Stomach (tissue), 9 donors: ENCODE data around the gene KSR2. TPM values are rescaled to one million over a fixed set of nuclear protein-coding genes. Genes with fewer than 3 reads are reported as not detected.

Source experiments
- DNase-seq, 2 donors: peaks; one replicate each; pipeline versions ENCODE4 v3.0.0 to v3.0.0-alpha.2; 2013 to 2019
- H3K27ac ChIP-seq, 5 donors: fragments of 200-600 bp in 4 of 5; sonication (generic) in 4 of 5; one replicate each; pipeline ENCODE4 v1.5.1; 2013 to 2019; ENCODE audit warnings: mild to moderate bottlenecking in 1 of 5, moderate library complexity in 1 of 5
- H3K27me3 ChIP-seq, 3 donors: fragments of 200-600 bp; sonication (generic); one replicate each; pipeline ENCODE4 v1.5.1; 2017 to 2019; ENCODE audit warnings: mixed run types in 1 of 3
- H3K36me3 ChIP-seq, 4 donors: fragments of 200-600 bp; sonication (generic); 1 replicate in 3 of 4; 2 replicates in 1 of 4; pipeline ENCODE4 v1.5.1; 2016 to 2019
- H3K4me1 ChIP-seq, 4 donors: fragments of 200-600 bp; sonication (generic); one replicate each; pipeline ENCODE4 v1.5.1; 2016 to 2019
- H3K4me3 ChIP-seq, 4 donors: fragments of 200-600 bp; sonication (generic) in 3 of 4; one replicate each; pipeline ENCODE4 v1.5.1; 2016 to 2019; ENCODE audit warnings: mild to moderate bottlenecking in 1 of 4
- H3K9me3 ChIP-seq, 4 donors: fragments of 200-600 bp; sonication (generic); one replicate each; pipeline ENCODE4 v1.5.1; 2016 to 2019
- EP300 ChIP-seq: sonication (generic); formaldehyde crosslinking; IDR thresholded peaks from one replicate; pipeline ENCODE4 v1.6.1; 2017; ENCODE audit warnings: antibody characterized with exemption
- POLR2A ChIP-seq, 4 donors: fragments of 450-650 bp; IDR thresholded peaks; one replicate each; pipeline ENCODE4 v1.6.1; 2016; ENCODE audit warnings: antibody characterized with exemption in 4 of 4, control low read depth in 2 of 4, mild to moderate bottlenecking in 1 of 4, moderate library complexity in 1 of 4
- POLR2AphosphoS5 ChIP-seq, 3 donors: sonication (generic); formaldehyde crosslinking; IDR thresholded peaks; one replicate each; pipeline ENCODE4 v1.6.1; 2016; ENCODE audit warnings: antibody characterized with exemption in 3 of 3
- WGBS, 5 donors: extraction: QIAGEN DNeasy Blood & Tissue Kit in 3 of 5; methylation state at CpG; one replicate each; pipeline versions ENCODE4 v1.1.5 to v1.1.7; 2013 to 2018; 5-methylcytosine and 5-hydroxymethylcytosine counted together
- intact Hi-C: fragments of 100-400 bp; cut with DNase I; formaldehyde crosslinking; loops from one replicate; pipeline ENCODE4 v1.15.1; 2023; ENCODE audit warnings: low total_unique reads
- polyA plus RNA-seq, 3 donors: library from polyadenylated mRNA; stranded (reverse); fragments of 200-250 nt; gene quantifications; one replicate each; pipeline ENCODE4 v1.2.3, GENCODE V29; 2013
- total RNA-seq, 5 donors: library from RNA; depleted of rRNA; stranded (reverse); fragments of >200 nt; gene quantifications; one replicate each; pipeline versions ENCODE4 v1.1.0 to v1.2.3, GENCODE V29; 2014 to 2016
- TF ChIP-seq, protein P1 (sequence below), 7 experiments: fragments of 450-650 bp in 4 of 7; fragments of 200-600 bp in 3 of 7; sonication (generic) in 3 of 7; IDR thresholded peaks; one replicate each; pipeline ENCODE4 v1.5.1; 2016 to 2019; ENCODE audit warnings: antibody characterized with exemption in 7 of 7, control low read depth in 2 of 7, mild to moderate bottlenecking in 1 of 7
- donor health status: healthy with polysubstance abuse.
- donor health status: Bipolar disorder and iron deficiency.
- donor health status: healthy.

Gene KSR2
- total and polyA plus RNA-seq, 8 donors, result 0.03 to 1.4 (median 0.26) TPM; not detected in 2

DNA sequence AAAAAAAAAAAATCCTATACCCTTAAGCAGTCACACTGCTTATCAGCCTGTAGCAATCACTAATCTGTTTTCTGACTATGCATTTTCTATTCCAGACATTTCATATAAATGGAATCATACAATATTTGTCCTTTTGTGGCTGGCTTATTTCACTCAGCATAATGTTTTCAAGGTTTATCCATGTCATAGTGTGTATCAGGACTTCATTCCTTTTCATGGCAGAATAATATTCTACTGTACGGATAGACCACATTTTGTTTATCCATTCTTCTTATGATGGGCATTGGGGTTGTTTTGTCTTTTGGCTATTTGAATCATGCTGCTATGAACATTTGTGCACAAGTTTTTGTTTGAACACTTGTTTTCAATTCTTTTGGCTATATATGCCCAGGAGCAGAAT is 8.6 kb upstream of the KSR2 start:
- no peaks in the 10 kb centered on the region for H3K36me3 ChIP-seq
- TF ChIP-seq POLR2AphosphoS5 (IDR thresholded peaks at IDR 0.05) (no peak), POLR2A (IDR thresholded peaks at IDR 0.05) (no peak)
- TF ChIP-seq, protein P1, sequence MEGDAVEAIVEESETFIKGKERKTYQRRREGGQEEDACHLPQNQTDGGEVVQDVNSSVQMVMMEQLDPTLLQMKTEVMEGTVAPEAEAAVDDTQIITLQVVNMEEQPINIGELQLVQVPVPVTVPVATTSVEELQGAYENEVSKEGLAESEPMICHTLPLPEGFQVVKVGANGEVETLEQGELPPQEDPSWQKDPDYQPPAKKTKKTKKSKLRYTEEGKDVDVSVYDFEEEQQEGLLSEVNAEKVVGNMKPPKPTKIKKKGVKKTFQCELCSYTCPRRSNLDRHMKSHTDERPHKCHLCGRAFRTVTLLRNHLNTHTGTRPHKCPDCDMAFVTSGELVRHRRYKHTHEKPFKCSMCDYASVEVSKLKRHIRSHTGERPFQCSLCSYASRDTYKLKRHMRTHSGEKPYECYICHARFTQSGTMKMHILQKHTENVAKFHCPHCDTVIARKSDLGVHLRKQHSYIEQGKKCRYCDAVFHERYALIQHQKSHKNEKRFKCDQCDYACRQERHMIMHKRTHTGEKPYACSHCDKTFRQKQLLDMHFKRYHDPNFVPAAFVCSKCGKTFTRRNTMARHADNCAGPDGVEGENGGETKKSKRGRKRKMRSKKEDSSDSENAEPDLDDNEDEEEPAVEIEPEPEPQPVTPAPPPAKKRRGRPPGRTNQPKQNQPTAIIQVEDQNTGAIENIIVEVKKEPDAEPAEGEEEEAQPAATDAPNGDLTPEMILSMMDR (IDR thresholded peaks at IDR 0.05), result no peak
- intact Hi-C loops, result no loop called here

DNA sequence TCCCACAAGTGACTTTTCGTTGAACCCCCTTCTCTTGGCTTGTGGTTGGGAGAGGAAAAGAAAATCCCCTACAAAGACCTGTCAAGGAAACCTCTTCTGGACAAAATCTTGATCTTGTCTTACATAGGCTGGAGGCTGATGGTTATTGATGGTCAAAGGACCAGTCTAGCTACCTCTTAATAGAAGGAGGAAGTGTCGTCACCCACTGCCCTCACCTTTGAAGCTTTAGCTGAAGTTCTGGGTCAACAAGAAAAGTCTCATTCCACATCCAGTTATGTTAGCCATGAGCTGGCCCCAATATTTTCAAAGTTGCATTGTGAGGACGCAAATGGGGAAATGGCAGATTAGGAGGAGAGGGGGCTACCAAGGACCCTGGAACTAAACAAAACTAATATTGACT is 6.2 kb upstream of the KSR2 start:
- WGBS, 5 donors, result 81 to 87% (median 83%) methylated on average over 3 of the region's 3 CpGs
- intact Hi-C loops, result no loop called here
- TF ChIP-seq POLR2AphosphoS5 (IDR thresholded peaks at IDR 0.05) (no peak), EP300 (no peak), POLR2A (IDR thresholded peaks at IDR 0.05) (no peak)
- TF ChIP-seq, protein P1 (IDR thresholded peaks at IDR 0.05), result no peak
- H3K9me3 ChIP-seq, result peaks cover 0 to 16% (median 13%) of the 10 kb centered on the region in 4 donors
- no peak overlapping the region for H3K4me3 ChIP-seq
- no peaks in the 10 kb centered on the region for H3K36me3 ChIP-seq
- DNase-seq, result no peak
- no peaks in the 10 kb centered on the region for H3K4me1 ChIP-seq
- H3K27ac ChIP-seq, result no peak overlapping the region
- peaks cover 0 to 8% (median 0%) of the 10 kb centered on the region in 3 donors for H3K27me3 ChIP-seq

More for the DNA sequence above, 8.6 kb upstream of the KSR2 start:
- WGBS, 5 donors, result 88 to 98% (median 95%) methylated on average over 1 of the region's 1 CpG
- Histone ChIP-seq H3K4me3 (no peak overlapping the region), H3K4me1 (no peaks in the 10 kb centered on the region), H3K27ac (no peak overlapping the region), H3K9me3 (peaks cover 0 to under 1% (median 0%) of the 10 kb centered on the region in 4 donors), H3K27me3 (no peaks in the 10 kb centered on the region)
- no peak for DNase-seq

DNA sequence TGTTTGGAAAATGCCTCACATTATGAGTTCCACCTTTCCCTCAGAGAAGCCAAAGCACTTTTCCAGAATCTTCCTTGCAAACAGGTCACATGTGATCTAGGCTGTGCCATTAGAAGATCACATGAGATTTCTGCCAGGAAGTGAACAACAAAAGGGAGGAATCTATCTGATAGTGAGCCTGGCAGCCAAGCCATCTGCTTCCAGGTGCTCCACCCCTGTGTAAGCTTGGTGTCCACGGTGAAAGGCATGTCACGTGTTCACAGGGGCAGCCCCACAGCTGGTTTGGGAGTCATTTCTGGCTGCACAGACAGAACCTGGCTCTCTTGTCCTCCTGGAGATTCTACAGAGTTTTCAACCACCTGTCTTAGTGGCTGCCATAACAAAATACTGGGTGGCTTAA is 3.5 kb upstream of the KSR2 start:
- intact Hi-C loops, result no loop called here
- peaks cover 0 to 35% (median 18%) of the 10 kb centered on the region in 3 donors for H3K27me3 ChIP-seq
- no peak overlapping the region for H3K27ac ChIP-seq
- no peaks in the 10 kb centered on the region for H3K36me3 ChIP-seq
- no peak for TF ChIP-seq POLR2A (IDR thresholded peaks at IDR 0.05)
- TF ChIP-seq, protein P1 (IDR thresholded peaks at IDR 0.05), result no peak
- no peak for TF ChIP-seq POLR2AphosphoS5 (IDR thresholded peaks at IDR 0.05)
- TF ChIP-seq EP300, result no peak
- H3K4me3 ChIP-seq, result no peak overlapping the region
- H3K9me3 ChIP-seq, result peaks cover 0 to 16% (median 13%) of the 10 kb centered on the region in 4 donors
- peaks cover 0 to 19% (median 13%) of the 10 kb centered on the region in 4 donors for H3K4me1 ChIP-seq
- no peak for DNase-seq
- 32 to 56% (median 40%) methylated on average over 2 of the region's 2 CpGs for WGBS, 5 donors

DNA sequence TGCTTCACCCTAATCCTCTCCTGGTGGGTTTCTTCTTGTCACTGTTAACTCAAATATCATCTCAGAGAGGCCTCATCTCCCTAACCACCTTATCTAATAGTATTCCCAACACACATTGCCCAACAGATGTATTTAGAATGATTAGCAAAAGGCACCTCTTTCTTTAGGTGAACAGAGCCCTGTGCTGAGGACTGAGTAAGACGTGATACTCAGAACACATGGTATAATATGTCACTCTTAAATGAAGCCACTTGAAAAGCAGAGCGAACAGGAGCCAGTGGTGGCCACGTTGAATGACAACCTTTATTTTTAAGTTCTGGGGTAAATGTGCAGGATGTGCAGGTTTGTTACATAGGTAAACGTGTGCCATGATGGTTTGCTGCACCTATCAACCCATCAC is 1.5 kb upstream of the KSR2 start:
- no peak overlapping the region for H3K4me3 ChIP-seq
- H3K9me3 ChIP-seq, result peaks cover 0 to 16% (median 13%) of the 10 kb centered on the region in 4 donors
- intact Hi-C loops, result no loop called here
- DNase-seq, result no peak
- peaks cover 0 to 19% (median 13%) of the 10 kb centered on the region in 4 donors for H3K4me1 ChIP-seq
- TF ChIP-seq POLR2AphosphoS5 (IDR thresholded peaks at IDR 0.05) (no peak), EP300 (no peak), POLR2A (IDR thresholded peaks at IDR 0.05) (no peak)
- TF ChIP-seq, protein P1 (IDR thresholded peaks at IDR 0.05), result no peak
- WGBS, 5 donors, result 88 to 96% (median 94%) methylated on average over 4 of the region's 4 CpGs
- H3K36me3 ChIP-seq, result no peaks in the 10 kb centered on the region
- H3K27me3 ChIP-seq, result peaks cover 0 to 55% (median 25%) of the 10 kb centered on the region in 3 donors
- no peak overlapping the region for H3K27ac ChIP-seq
